ACC112 (cell line): ENCODE results near the gene SRGAP3.
"Not testable (repeated sequence)": the region's sequence is repeated elsewhere in the genome, so short reads cannot be mapped to it uniquely, and the experiment has no call there.

ENCODE experiments used
- H2AFZ ChIP-seq: fragments of 200-600 bp; sonication (generic); one replicate; pipeline ENCODE4 v1.6.0; 2017; ENCODE audit warnings: antibody characterized with exemption, low read length; ENCODE audit not compliant: unreplicated experiment
- H3K27ac ChIP-seq: fragments of 200-600 bp; sonication (generic); 2 replicates; pipeline ENCODE4 v1.5.1; 2014; ENCODE audit warnings: low read depth, mild to moderate bottlenecking, antibody characterized with exemption, low read length, moderate library complexity
- H3K27me3 ChIP-seq: fragments of 200-600 bp; sonication (generic); 2 replicates; pipeline ENCODE4 v1.6.1; 2014; ENCODE audit warnings: mild to moderate bottlenecking, antibody characterized with exemption, low read length, moderate library complexity, mixed read lengths; ENCODE audit not compliant: insufficient read depth
- H3K36me3 ChIP-seq: fragments of 200-600 bp; sonication (generic); 2 replicates; pipeline ENCODE4 v1.6.1; 2016; ENCODE audit warnings: mild to moderate bottlenecking, antibody characterized with exemption, low read length, moderate library complexity, mixed read lengths; ENCODE audit not compliant: insufficient read depth
- H3K4me1 ChIP-seq: fragments of 200-600 bp; sonication (generic); one replicate; pipeline ENCODE4 v1.6.1; 2016; ENCODE audit warnings: low read length, mixed read lengths; ENCODE audit not compliant: insufficient read depth, unreplicated experiment, control insufficient read depth
- H3K4me3 ChIP-seq: fragments of 200-600 bp; sonication (generic); 2 replicates; pipeline ENCODE4 v1.5.1; 2014; ENCODE audit warnings: mild to moderate bottlenecking, low read depth, low read length
- H3K79me2 ChIP-seq: fragments of 200-600 bp; sonication (generic); one replicate; pipeline ENCODE4 v1.6.0; 2016; ENCODE audit warnings: low read length; ENCODE audit not compliant: control insufficient read depth, unreplicated experiment, insufficient read depth

Gene SRGAP3

DNA sequence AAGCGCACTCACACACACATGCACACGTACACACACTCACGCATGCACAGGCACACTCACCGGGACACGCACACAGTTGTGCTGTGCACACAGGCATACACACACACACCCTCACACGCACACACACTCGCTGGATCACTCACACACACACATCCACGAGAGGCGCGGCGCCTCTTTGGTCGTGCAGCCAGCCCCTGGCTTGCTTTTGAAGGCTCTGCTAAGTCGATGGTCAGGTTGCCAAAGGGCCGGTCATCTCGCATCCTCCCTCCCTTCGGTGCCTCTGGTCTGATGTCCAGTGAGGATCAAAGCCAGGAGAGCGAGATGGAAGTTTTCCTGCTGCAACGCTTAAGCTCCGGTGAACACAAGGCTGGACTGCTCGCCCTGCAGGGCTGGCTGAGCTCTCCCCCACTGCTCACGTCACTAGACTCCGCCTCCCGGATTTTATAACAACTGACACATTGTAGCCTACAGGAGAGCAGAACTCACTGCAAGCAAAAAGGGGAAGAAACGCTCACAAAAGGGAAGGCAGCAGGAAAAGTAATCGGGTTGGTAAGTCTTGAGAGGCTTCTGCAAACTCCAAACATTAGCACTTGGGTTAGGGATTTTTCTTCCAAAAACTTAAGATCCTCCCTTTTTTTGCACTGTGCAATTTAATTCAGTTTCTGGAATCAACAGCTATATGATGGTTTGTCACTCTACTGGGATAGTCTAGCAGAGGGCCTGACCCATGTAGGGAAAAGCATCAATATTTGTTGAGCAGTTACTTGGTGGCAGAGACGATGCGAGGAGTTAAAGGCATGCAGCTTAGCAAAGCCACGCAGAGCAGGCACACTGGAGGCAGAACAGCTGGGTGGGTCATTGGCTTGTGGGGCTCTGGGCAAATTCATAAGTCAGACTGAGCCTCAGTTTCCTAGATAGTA lies at the start of gene SRGAP3:
Gene SRGAP3 (minus strand): TSS at position 374 of the 920 bp plus-strand sequence. CDS start 695 bp downstream, outside the sequence.
- Histone ChIP-seq H3K36me3 (no peaks in the 10 kb centered on the region), H3K27me3 (peaks cover 58% of the 10 kb centered on the region), H2AFZ (peak within 1 kb of the TSS; percentile 44), H3K27ac (no peak within 1 kb of the TSS), H3K4me1 (peaks cover 4% of the 10 kb centered on the region), H3K4me3 (peak within 1 kb of the TSS; percentile 74), H3K79me2 (no peaks in the 10 kb centered on the region)

DNA sequence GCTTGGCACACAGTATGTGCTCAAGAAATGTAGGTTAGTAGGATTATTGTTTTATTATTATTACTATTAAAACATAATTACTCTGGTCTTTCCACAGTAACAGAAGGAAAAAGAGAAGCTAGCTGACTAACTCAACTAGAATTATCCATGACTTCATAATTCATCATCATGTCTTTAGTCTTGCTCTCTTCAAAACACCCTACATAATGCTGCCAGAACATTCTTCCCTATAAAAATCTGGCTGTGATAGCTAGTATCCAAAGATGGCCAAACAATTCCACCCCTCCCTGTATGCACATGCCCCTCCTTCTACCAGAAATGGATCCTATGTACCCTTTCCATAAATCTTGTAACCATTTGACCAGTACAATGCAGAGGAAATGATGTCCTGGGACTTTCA lies 48.8 kb upstream of the SRGAP3 start:
- Histone ChIP-seq H3K27ac (no peak overlapping the region), H3K27me3 (peaks cover 27% of the 10 kb centered on the region; the same call in 1 of the 2 replicates), H3K79me2 (no peaks in the 10 kb centered on the region), H3K4me1 (no peaks in the 10 kb centered on the region), H3K36me3 (no peaks in the 10 kb centered on the region), H2AFZ (no peak overlapping the region), H3K4me3 (no peak overlapping the region)

DNA sequence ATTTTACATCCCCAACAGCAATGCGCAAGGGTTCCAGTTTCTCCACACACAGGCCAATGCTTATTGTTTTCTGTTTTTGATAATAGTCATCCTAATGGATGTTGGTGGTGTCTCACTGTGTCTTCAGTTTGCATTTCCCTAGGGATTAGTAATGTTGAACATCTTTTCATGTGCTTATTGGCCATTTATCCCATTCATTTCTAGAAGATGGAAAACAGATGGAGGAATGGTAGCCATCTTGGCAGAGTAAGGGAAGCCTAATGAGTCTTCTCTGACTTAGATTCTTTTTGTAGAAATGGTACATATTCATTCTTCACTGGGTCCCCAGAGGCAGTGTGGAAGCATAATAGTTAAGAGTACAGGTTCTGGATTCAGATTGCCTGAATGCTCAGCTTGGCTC lies 46.8 kb upstream of the SRGAP3 start:
- Histone ChIP-seq H3K27me3 (peaks cover 32% of the 10 kb centered on the region; the same call in 1 of the 2 replicates), H3K36me3 (no peaks in the 10 kb centered on the region), H2AFZ (no peak overlapping the region), H3K27ac (no peak overlapping the region), H3K79me2 (no peaks in the 10 kb centered on the region), H3K4me1 (no peaks in the 10 kb centered on the region), H3K4me3 (no peak overlapping the region)

DNA sequence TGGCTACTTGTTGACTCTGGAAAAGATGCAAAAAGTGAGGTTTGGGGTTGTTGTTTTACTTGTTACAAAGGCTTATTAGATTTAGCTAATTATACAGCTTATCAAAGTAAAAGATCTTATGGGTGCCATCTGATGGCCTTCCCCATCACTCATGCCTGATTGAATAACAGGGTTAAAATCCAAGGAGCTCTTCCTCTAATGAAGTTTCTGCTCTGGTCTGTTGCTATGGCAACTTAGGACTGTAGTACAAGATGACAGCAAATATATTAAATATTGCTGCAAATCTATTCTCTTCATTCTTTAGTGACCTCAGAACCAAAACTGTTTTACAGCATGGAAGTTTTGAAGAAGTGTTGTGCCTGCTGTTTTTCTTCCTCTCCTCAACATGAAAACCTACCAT lies 45.6 kb upstream of the SRGAP3 start:
- Histone ChIP-seq H3K27me3 (peaks cover 35% of the 10 kb centered on the region), H2AFZ (no peak overlapping the region), H3K27ac (no peak overlapping the region), H3K79me2 (no peaks in the 10 kb centered on the region), H3K36me3 (no peaks in the 10 kb centered on the region), H3K4me1 (no peaks in the 10 kb centered on the region), H3K4me3 (no peak overlapping the region)

DNA sequence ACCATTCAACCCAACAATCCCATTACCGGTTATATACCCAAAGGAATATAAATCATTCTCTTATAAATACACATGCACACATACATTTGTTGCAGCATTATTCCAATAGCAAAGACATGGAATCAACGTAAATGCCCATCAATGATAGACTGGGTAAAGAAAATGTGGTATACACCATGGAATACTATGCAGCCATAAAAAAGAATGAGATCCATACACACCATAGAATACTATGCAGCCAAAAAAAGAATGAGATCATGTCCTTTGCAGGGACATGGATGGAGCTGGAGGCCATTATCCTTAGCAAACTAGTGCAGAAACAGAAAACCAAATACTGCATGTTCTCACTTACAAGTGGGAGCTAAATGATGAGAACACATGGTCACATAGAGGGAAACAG lies 44.5 kb upstream of the SRGAP3 start:
- not testable (repeated sequence) for H3K79me2 ChIP-seq, H3K36me3 ChIP-seq, H2AFZ ChIP-seq, H3K27ac ChIP-seq, H3K4me3 ChIP-seq, H3K4me1 ChIP-seq
- H3K27me3 ChIP-seq: peaks cover 35% of the 10 kb centered on the region

DNA sequence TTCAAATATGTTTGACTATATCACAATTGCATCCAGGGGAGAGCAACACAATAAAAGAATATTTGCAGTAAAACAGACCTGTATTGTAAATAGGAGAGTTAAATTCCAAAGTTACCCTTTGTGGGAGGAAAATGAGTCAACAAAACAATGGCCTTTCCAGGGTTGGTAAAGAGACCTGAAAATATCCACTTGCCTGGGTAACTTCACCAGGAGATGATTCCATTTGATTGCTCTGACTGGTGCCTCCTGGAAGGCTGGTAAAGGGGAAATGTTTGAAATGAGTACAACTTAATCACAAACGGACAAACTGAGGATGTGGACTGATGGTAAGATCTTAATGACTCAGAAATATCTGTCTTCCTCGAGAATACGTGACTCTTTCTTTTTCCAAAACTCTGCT lies 43.6 kb upstream of the SRGAP3 start:
- no peaks in the 10 kb centered on the region for H3K4me1 ChIP-seq
- H3K27ac ChIP-seq: no peak overlapping the region

DNA sequence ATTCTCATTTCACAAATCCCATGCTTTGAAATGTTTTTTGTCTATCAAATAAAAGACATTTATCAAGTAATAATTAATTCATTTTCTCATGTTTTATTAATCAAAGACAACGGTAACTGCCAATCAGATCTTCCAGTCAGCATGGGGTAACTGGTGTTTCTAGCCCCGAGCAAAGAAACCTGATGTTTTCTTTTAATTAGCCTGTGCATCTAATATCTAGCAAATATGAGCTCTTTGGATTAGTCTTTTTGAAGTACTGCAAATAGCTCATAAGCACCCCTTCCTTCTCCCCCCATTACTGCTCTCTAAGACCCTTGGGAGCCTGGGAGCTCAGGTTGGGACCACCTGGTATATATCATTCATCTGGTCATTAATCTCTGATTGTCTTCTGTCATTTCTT lies 43.1 kb upstream of the SRGAP3 start:
- H3K79me2 ChIP-seq: no peaks in the 10 kb centered on the region
- H3K27ac ChIP-seq: no peak overlapping the region
- H3K4me1 ChIP-seq: no peaks in the 10 kb centered on the region

More for the DNA sequence above, 43.6 kb upstream of the SRGAP3 start:
- Histone ChIP-seq H2AFZ (no peak overlapping the region), H3K36me3 (no peaks in the 10 kb centered on the region), H3K4me3 (no peak overlapping the region), H3K27me3 (peaks cover 35% of the 10 kb centered on the region), H3K79me2 (no peaks in the 10 kb centered on the region)

DNA sequence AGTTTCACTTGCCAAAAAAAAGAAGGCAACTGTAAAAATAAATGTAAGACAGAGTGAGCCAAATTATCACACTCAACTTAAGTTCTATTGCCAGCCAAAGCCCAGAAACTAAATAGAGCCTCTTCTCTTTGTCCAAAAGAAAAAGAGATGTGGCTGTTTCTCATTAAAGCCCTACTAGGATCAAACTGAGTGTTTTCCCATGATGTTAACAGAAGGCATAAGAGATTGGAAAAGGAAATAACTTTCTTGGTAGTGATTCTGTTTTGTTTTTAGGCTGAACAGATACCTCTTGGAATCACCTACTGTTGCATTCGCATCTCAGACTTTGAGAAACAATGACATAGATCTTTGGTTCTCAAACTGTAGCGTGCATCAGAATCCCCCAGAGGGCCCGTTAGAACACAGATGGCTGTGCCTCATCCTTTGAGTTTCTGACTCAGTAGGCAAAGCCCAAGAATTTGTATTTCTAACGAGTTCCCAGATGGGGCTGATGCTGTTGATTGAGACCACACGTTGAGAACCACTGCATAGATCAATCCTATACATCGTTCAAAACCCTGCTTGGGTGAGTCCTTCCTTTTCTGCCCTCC lies 42.5 kb upstream of the SRGAP3 start:
- Histone ChIP-seq H3K27me3 (peaks cover 40% of the 10 kb centered on the region), H3K4me3 (no peak overlapping the region), H2AFZ (no peak overlapping the region), H3K4me1 (no peaks in the 10 kb centered on the region), H3K79me2 (no peaks in the 10 kb centered on the region), H3K27ac (no peak overlapping the region), H3K36me3 (no peaks in the 10 kb centered on the region)

More for the DNA sequence above, 43.1 kb upstream of the SRGAP3 start:
- Histone ChIP-seq H3K27me3 (peaks cover 36% of the 10 kb centered on the region), H2AFZ (no peak overlapping the region), H3K4me3 (no peak overlapping the region), H3K36me3 (no peaks in the 10 kb centered on the region)

DNA sequence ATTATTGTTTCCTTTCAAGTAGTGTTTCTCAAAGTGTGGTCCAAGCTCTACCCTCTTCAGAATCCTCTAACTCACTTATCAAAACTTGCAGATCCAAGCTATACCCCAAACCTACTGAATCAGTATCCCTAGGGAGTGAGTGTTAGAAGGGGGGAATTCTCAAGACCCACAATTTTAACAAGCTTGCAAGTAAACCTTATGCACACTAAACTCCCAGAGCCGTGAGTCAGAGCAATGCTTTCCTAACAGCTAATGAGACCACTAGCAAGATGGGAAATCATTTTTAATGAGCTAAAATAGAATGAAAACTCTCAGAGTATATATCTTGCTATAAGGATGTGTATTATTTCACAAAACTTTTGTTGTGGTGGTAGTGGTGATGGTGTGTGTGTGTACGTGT lies 41.1 kb upstream of the SRGAP3 start:
- Histone ChIP-seq H3K27ac (no peak overlapping the region), H3K36me3 (no peaks in the 10 kb centered on the region)

DNA sequence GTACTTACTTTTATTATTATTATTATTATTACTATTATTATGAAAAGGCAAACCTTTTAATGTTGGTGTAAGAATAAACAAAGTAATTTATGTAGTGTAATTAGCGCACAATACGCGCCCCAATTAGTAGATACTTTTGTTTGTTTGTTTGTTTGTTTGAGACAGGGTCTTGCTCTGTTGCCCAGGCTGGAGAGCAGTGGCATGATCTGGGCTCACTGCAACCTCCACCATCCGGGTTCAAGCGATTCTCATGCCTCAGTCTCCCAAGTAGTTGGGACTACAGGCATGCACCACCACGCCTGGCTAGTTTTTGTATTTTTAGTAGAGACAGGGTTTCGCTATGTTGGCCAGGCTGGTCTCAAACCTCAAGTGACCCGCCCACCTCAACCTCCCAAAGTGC lies 32.1 kb upstream of the SRGAP3 start:
- not testable (repeated sequence) for H3K27me3 ChIP-seq, H3K36me3 ChIP-seq, H3K79me2 ChIP-seq, H3K4me3 ChIP-seq, H3K4me1 ChIP-seq, H3K27ac ChIP-seq, H2AFZ ChIP-seq

More for the DNA sequence above, 41.1 kb upstream of the SRGAP3 start:
- no peaks in the 10 kb centered on the region for H3K4me1 ChIP-seq
- H3K27me3 ChIP-seq: peaks cover 33% of the 10 kb centered on the region
- no peak overlapping the region for H2AFZ ChIP-seq
- H3K79me2 ChIP-seq: no peaks in the 10 kb centered on the region
- H3K4me3 ChIP-seq: no peak overlapping the region
